ENCODE data around the gene A2M.

GRCh38 chr12:9101018-9101687 lies 14.6 kb downstream of the A2M start:
- TF ChIP-seq MYC (IDR thresholded peaks at IDR 0.05; ENCODE audit: low read depth, low read length): no peak
- no peak for TF ChIP-seq CTCF (IDR thresholded peaks at IDR 0.05; ENCODE audit: extremely low read depth in 1 of 2, insufficient read depth in 1 of 2, low read depth in 1 of 2, low read length in 2 of 2)
- no peak for TF ChIP-seq EZH2 (IDR thresholded peaks at IDR 0.05; ENCODE audit: borderline replicate concordance, low read depth, low read length, severe bottlenecking)
- TF ChIP-seq JUN (IDR thresholded peaks at IDR 0.05; ENCODE audit: borderline replicate concordance, insufficient read depth, insufficient read length, low read depth): no peak
- TF ChIP-seq MAX (IDR thresholded peaks at IDR 0.05; ENCODE audit: insufficient read depth, insufficient read length): no peak
- TF ChIP-seq POLR2A (IDR thresholded peaks at IDR 0.05; ENCODE audit: low read depth, low read length): no peak
- TF ChIP-seq POLR2AphosphoS5 (IDR thresholded peaks at IDR 0.05; ENCODE audit: insufficient read depth, low read depth, low read length): no peak
- no peak for TF ChIP-seq FOS (IDR thresholded peaks at IDR 0.05; ENCODE audit: borderline replicate concordance, insufficient read depth, low read length)
- no peak for TF ChIP-seq GATA2 (IDR thresholded peaks at IDR 0.05; ENCODE audit: insufficient read depth, insufficient read length, low read depth, low read length)
